Stimulated activated effector memory CD8-positive, alpha-beta T cell treated with anti-CD3 and anti-CD28 coated beads, Interleukin-12 subunit alpha, Interleukin-12 subunit beta, amount 100 ng/mL, for 72 hours (primary cell): ENCODE measurements around the gene TMEM231.
"Not testable (repeated sequence)": the region's sequence is repeated elsewhere in the genome, so short reads cannot be mapped to it uniquely, and the experiment has no call there.

Experiments used
- ATAC-seq: fragments of 150-1000 bp; cut with Tn5 transposase; 2 replicates; pipeline ENCODE4 v1.10.0; 2021
- DNase-seq, 2 donors: peaks; one replicate each; pipeline ENCODE4 v3.0.0; 2021 to 2022; ENCODE audit warnings: low spot score in 2 of 2
- H3K27ac Mint-ChIP-seq: one replicate; pipeline ENCODE4 v1.8.0; 2022; ENCODE audit warnings: mild to moderate bottlenecking, mixed read lengths
- H3K36me3 Mint-ChIP-seq: one replicate; pipeline ENCODE4 v1.8.0; 2022; ENCODE audit warnings: mild to moderate bottlenecking, mixed read lengths
- H3K4me1 Mint-ChIP-seq: one replicate; pipeline ENCODE4 v1.8.0; 2022; ENCODE audit warnings: mixed read lengths
- H3K4me3 Mint-ChIP-seq: one replicate; pipeline ENCODE4 v1.8.0; 2022; ENCODE audit warnings: mild to moderate bottlenecking, mixed read lengths
- H3K9me3 Mint-ChIP-seq: one replicate; pipeline ENCODE4 v1.8.0; 2022; ENCODE audit warnings: mixed read lengths

Gene TMEM231

DNA sequence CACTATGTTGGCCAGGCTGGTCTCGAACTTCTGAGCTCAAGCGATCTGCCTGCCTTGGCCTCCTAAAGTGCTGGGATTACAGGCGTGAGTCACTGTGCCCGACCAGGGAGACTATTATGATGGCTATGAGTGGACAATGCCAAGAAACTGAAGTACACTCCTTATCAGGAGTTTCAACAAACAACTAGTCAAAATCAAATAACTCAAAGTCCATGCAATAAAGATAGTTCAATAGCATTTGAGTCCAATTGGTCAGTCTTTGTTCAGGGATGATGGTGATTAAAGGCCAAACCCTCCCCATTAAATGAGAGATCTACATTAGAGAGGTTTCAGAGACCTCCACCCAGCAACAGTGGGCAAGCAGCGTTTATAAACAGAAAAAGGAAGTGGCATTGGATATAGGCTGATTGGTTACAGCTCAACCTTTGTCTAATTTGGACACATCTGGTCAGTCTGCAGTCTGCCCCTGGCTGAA is 28.2 kb downstream of the TMEM231 start:
- Mint-ChIP-seq H3K4me1 (no peaks in the 10 kb centered on the region), H3K27ac (no peak overlapping the region), H3K36me3 (no peaks in the 10 kb centered on the region), H3K4me3 (no peak overlapping the region), H3K9me3 (no peaks in the 10 kb centered on the region)
- DNase-seq (no peak), ATAC-seq (no peak)

DNA sequence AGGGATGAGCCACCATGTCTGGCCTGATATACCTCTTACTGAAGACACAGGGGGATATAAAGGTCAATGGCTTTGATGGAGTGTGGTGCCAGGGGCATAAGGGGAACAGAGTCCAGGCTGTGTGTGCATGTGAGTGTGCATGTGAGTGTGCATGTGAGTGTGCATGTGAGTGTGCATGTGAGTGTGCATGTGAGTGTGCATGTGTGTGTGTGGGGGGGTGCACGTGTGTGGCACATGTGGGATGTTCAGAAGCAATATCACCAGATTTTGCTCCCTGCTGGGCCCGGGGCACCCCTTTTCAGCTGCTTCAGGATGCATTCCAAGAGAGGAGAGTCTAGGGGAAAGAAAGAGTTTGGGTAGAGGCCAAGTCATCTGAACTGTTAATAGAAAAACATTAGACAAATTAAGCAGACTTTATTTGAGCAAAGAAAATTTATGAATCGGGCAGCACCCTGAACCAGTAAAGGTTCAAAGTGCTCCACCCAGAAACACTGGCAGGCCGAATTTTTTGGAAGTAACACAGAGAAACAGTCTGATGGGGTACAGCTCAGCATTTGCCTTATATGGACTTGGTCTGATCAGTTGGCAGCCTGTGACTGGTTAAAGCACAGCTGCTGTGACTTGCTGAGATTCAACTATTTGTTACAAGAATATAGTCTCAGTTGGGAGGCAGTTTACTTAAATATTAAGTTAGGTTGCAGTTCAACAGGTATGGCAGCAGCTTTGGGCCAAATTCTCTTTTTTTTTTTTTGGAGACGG is 29.8 kb downstream of the TMEM231 start:
- H3K4me3 Mint-ChIP-seq, result no peak overlapping the region
- no peaks in the 10 kb centered on the region for H3K4me1 Mint-ChIP-seq
- ATAC-seq (no peak), DNase-seq (no peak)
- H3K36me3 Mint-ChIP-seq, result no peaks in the 10 kb centered on the region
- H3K9me3 Mint-ChIP-seq, result no peaks in the 10 kb centered on the region
- H3K27ac Mint-ChIP-seq, result no peak overlapping the region

DNA sequence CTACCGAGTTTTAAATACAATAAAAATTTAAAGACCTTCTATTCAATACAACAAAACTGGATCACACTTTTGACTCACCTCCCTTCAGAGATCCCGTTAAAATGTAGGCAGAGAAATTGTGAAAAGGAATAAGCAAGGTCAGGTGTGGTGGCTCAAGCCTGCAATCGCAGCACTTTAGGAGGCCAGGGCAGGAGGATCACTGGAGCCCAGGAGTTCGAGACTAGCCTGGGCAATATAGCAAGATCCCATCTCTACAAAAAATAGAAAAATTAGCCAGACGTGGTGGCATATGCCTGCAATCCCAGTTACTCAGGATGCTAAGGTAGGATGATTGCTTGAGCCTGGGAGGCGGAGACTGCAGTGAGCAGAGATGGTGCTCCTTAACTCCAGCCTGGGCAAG is 36.9 kb downstream of the TMEM231 start:
- no peak for DNase-seq
- no peaks in the 10 kb centered on the region for H3K9me3 Mint-ChIP-seq
- peaks cover 13% of the 10 kb centered on the region for H3K4me1 Mint-ChIP-seq
- ATAC-seq, result no peak
- no peak overlapping the region for H3K4me3 Mint-ChIP-seq
- peaks cover 6% of the 10 kb centered on the region for H3K36me3 Mint-ChIP-seq
- H3K27ac Mint-ChIP-seq, result no peak overlapping the region

DNA sequence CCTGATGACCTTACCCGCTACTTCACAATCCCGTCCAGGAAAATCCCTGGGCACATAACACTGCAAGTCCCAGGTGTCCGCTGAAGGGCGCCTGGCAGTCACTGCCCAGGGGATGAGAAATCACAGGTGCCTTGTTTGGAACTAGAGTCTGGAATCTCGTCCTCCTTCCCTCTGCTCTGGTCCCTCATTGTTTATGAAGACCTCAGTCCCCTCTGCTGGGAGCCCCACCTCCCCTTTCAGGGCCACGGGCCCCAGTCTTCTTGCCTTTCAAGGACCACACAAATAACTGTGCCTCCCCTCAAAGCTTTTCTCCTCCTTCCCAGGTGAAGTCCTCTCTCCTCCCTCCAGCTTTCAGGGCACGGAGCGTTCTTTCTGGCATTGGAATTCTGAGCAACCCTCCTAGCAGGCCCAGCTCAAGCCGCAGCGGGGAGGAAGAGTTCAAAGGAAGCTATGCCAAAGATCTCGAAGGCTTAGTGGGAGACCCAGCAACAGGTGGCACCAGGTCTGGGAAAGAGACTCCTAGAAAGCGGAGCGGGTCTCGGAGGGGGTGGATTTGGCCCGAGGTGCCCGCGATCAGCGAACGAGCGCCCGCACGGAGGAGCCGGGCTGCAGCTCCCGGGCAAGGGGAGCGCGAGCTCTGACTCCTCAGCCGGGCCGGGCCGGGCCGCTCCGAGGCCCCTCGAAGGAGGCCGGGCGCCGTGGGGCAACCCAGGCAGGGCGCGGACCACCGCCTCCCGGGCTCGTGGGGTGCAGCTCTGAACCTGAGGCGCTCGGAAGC is 39.7 kb downstream of the TMEM231 start:
- not testable (repeated sequence) for H3K9me3 Mint-ChIP-seq, H3K36me3 Mint-ChIP-seq
- Mint-ChIP-seq H3K27ac (peak overlapping the region; percentile 63), H3K4me1 (peaks cover 13% of the 10 kb centered on the region), H3K4me3 (peak overlapping the region; percentile 90)
- DNase-seq (peak in 1 of 2 donors; percentile 32), ATAC-seq (peak; percentile 58)

DNA sequence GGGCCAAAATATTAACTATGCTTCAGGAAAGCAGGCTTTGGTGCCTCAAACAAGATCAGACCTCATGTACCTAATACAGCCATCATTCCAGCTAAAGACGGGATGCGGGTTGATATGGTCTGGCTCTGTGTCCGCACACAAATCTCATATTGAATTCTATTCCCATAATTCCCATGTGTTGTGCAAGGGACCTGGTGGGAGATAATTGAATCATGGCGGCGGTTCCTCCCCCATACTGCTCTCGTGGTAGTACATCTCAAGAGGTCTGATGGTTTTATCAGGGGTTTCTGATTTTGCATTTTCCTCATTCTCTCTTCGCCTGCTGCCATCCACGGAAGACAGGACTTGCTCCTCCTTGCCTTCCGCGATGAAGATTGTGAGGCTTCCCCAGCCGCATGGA is 41.8 kb downstream of the TMEM231 start:
- peak overlapping the region; percentile 23 for H3K27ac Mint-ChIP-seq
- H3K4me3 Mint-ChIP-seq, result no peak overlapping the region
- H3K36me3 Mint-ChIP-seq, result peaks cover 6% of the 10 kb centered on the region
- DNase-seq (no peak), ATAC-seq (no peak)
- H3K4me1 Mint-ChIP-seq, result peaks cover 13% of the 10 kb centered on the region
- H3K9me3 Mint-ChIP-seq, result no peaks in the 10 kb centered on the region

DNA sequence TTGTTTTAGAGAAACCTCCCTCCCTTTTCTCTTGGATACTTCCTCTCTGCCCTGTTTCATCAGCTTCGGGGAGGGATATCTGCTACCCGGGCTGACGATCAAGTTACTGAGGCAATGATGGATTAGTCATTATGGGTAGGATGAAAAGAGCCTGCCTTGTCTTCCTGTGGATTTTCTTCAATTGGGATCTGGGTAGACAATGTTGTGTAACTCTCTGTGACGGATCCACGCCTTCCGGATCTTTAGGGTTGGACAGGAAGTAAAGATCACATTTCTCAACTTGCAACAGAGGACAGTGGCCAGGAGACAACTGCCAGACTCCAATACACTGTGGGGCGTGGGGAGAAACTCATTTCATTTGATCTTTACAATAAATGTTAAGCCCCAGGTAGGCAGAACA is 49.5 kb downstream of the TMEM231 start:
- H3K27ac Mint-ChIP-seq, result no peak overlapping the region
- DNase-seq, result no peak

DNA sequence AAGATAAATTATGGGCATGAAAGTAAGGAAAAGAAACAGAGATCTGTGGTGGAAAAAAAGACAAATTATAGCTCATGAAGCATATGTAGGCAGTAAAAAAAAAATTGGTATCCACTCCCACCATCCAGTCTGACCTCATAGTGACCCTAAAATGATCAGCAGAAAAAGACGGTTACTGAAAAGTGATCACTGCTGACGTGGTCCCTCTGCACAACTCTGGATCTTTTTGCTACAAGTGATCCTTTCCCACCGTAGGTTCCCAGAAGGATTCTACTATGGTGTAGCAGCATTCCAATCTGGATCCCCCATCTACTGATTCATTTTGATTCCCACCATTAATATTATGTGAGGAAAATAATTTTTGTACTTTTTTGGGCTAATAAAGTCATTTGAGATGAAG is 49.9 kb downstream of the TMEM231 start:
- no peaks in the 10 kb centered on the region for H3K4me1 Mint-ChIP-seq
- ATAC-seq (no peak), DNase-seq (no peak)
- H3K36me3 Mint-ChIP-seq, result no peaks in the 10 kb centered on the region
- H3K4me3 Mint-ChIP-seq, result no peak overlapping the region
- H3K9me3 Mint-ChIP-seq, result no peaks in the 10 kb centered on the region
- H3K27ac Mint-ChIP-seq, result no peak overlapping the region

More for the DNA sequence above, 49.5 kb downstream of the TMEM231 start:
- no peak for ATAC-seq
- Mint-ChIP-seq H3K4me1 (no peaks in the 10 kb centered on the region), H3K4me3 (no peak overlapping the region), H3K36me3 (no peaks in the 10 kb centered on the region), H3K9me3 (no peaks in the 10 kb centered on the region)

DNA sequence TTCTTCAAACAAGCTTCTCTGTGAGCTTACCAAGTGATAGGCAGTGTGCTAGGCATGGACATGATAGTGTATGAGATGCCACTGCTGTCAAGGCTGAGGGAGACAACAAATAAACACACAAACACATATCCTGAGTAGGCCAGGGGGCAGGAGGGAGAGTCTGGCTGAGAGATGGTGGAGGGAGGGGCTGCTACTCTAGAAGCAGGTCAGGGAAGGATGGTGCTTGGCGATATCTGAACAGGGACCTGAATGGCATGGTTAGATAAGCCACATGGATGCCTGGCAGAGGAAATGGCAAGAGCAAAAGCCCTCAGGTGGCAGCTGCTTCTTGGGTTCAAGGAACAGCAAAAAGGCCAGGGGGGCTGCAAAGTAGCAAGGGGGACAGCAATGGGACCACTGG is 52.3 kb downstream of the TMEM231 start:
- no peaks in the 10 kb centered on the region for H3K9me3 Mint-ChIP-seq
- no peak overlapping the region for H3K4me3 Mint-ChIP-seq
- H3K36me3 Mint-ChIP-seq, result no peaks in the 10 kb centered on the region
- H3K27ac Mint-ChIP-seq, result no peak overlapping the region
- DNase-seq, result no peak
- H3K4me1 Mint-ChIP-seq, result no peaks in the 10 kb centered on the region
- no peak for ATAC-seq

DNA sequence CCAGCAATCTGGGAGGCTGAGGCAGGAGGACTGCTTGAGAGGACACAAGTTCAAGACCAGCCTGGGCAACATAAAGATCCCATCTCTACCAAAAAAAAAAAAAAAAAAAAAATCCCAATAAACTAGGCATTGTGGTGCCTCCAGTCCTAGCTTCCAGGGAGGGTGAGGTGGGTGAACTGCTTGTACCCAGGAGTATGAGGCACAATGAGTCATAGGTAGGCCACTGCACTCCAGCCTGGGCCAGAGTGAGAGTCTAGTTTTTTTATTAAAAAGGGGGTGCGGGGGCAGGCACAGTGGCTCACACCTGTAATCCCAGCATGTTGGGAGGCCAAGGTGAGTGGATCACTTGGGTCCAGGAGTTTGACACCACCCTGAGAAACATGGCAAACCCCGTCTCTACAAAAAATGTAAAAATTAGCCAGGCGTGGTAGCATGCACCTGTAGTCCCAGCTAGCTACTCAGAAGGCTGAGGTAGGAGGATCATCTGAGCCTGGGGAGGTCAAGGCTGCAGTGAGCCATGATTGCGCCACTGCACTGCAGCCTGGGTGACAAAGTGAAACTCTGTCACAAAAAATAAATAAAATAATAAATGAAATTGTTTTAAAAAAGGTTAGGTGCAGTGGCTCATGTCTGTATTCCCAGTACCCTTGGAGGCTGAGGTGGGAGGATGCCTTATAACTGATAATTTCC is 53.0 kb downstream of the TMEM231 start:
- Mint-ChIP-seq H3K27ac (no peak overlapping the region), H3K36me3 (no peaks in the 10 kb centered on the region), H3K4me3 (no peak overlapping the region), H3K4me1 (no peaks in the 10 kb centered on the region), H3K9me3 (no peaks in the 10 kb centered on the region)
- ATAC-seq (no peak), DNase-seq (no peak)

DNA sequence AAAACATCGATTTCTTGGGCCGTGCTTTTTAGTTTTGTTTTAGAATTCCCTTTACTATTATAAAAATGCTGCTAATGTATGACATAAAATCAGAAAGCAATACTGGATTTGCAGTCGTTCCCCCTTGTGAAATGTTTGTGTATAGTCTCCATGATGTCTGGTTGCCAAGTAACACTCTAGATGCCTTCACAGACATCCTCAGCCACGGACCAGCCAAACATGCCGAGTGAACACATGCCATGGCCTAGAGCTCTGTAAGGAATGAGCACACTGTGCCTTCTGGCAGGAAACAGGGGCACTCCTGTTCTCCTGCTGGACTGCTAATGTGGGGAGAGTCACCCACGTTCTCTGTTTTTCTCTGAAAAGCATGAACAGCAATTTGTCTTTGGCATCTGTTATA is 54.2 kb downstream of the TMEM231 start:
- H3K9me3 Mint-ChIP-seq, H3K4me1 Mint-ChIP-seq, ATAC-seq, H3K27ac Mint-ChIP-seq, H3K4me3 Mint-ChIP-seq, H3K36me3 Mint-ChIP-seq, DNase-seq: not testable (repeated sequence)

DNA sequence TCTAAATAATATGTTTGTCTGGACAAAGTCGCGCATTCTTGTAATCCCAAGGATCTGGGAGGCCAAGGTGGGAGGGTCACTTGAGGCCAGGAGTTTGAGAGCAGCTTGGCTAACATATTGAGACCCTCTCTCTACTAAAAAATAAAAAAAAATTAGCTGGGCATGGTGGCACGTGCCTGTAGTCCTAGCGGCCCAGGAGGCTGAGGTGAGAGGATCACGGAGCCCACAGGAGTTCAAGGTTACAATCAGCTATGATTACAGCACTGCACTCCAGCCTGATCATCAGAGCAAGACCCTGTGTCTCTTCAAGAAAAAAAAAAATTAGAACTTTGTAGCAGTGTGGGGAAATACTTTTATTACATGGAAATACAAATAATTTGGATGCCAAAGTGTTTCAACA is 54.7 kb downstream of the TMEM231 start:
- DNase-seq (no peak), ATAC-seq (no peak)
- no peaks in the 10 kb centered on the region for H3K4me1 Mint-ChIP-seq
- no peaks in the 10 kb centered on the region for H3K36me3 Mint-ChIP-seq
- H3K9me3 Mint-ChIP-seq, result no peaks in the 10 kb centered on the region
- H3K4me3 Mint-ChIP-seq, result no peak overlapping the region
- no peak overlapping the region for H3K27ac Mint-ChIP-seq

DNA sequence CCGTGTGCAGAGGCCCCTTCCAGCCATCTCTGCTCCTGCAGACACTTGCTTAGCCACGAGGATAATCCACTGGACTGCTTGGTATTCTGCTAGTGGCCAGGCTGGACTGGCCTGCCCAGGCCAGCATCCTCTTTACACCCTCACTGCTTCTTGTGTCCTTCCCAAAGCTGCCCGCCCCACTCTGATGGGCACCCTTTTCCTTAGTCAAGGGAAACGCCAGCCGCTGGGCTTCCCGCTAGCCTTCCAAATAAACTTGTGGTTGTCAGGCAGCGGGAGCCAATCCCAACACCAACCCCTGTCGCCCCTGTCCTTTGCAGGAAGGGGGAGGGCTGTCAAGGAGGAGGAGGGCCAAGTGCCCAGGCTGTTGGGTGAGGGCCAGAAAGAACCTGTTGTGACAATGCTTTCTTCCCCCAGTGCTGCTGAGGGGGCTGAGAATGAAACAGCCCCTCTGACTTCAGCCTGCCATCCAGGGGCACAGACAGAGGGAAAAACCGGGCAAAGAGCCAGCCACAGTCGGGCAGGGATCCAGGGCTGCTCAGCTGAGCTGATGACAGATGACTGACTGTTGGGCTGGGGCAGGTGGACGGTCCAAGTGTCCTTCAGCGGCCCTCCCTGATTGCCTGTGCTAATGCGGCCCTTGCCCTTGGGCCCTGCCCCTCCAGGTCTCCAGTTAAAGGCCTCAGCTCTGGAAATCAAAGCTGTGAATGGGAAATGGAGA is 57.3 kb downstream of the TMEM231 start:
- H3K9me3 Mint-ChIP-seq, H3K4me3 Mint-ChIP-seq, DNase-seq, H3K36me3 Mint-ChIP-seq, ATAC-seq, H3K4me1 Mint-ChIP-seq, H3K27ac Mint-ChIP-seq: not testable (repeated sequence)

DNA sequence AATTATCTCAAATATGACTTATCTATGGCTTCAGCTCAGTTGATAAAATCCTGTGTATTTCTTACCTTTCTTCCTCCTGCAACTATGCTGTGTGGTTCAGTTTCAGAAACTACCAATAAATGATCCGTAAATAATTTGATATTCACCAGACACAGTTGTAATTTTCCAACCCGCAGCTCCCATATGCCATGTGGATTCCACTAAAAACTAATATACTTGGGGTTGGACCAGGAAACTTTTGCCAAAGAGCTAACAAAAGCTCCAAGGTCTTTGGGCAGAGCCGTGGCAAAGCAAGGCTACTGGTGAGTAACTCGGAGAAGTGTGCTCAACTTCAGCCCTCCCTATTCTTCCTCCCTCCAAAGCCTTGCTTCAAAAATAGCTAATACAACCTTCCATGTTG is 58.5 kb downstream of the TMEM231 start:
- ATAC-seq (no peak), DNase-seq (no peak)
- Mint-ChIP-seq H3K4me3 (no peak overlapping the region), H3K4me1 (peaks cover 7% of the 10 kb centered on the region), H3K36me3 (no peaks in the 10 kb centered on the region), H3K9me3 (no peaks in the 10 kb centered on the region), H3K27ac (no peak overlapping the region)

DNA sequence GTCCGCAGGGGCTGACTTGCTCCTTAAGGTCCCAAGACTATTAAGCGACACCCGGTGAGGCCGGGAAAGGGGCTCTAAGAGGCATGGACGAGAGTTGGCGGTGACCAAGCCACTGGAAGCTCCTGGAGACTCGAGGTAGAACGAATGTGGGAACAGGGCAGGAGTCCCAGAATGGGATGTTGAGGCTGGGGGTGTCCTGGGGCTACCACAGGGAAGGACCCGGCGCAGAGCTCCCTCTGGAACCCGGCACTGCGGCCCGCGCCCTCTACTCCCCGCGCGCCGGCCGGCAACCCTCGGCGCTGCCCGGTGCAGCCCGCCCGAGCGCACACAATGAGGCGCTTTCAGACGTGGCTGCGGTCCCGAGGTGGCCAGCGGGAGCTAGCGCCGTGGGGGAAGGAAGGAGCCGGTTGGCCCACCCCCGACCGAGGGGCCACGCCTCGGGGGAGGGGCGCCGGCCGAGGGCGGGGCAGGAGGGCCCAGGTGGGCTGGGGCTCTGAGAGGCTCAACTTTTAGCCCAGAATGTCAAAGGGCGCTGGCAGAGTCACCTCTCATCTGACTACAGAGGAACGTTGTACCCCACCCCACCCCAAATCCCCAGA is 60.9 kb downstream of the TMEM231 start, which contains the start of gene CHST6:
CHST6 (minus strand) TSS at position 366 of the 599 bp plus-strand sequence. CDS start 15,613 bp downstream, outside the sequence.
- peak in 1 of 2 donors; percentile 56 for DNase-seq
- peaks cover 7% of the 10 kb centered on the region for H3K4me1 Mint-ChIP-seq

More for the DNA sequence above, 60.9 kb downstream of the TMEM231 start, which contains the start of gene CHST6:
- peak within 1 kb of the TSS; percentile 67 for H3K4me3 Mint-ChIP-seq
- H3K9me3 Mint-ChIP-seq, result no peaks in the 10 kb centered on the region
- peak; percentile 81 for ATAC-seq
- peak within 1 kb of the TSS; percentile 48 for H3K27ac Mint-ChIP-seq
- H3K36me3 Mint-ChIP-seq, result no peaks in the 10 kb centered on the region
